ENCODE measurements around the gene SLC25A6. TPM values are rescaled to one million over a fixed set of nuclear protein-coding genes. Genes with fewer than 3 reads are reported as not detected.
"Not testable (repeated sequence)": the region's sequence is repeated elsewhere in the genome, so short reads cannot be mapped to it uniquely, and the experiment has no call there.

The SLC25A6 gene
- total and polyA plus RNA-seq, 9 donors: 137 to 720 (median 643) TPM

DNA sequence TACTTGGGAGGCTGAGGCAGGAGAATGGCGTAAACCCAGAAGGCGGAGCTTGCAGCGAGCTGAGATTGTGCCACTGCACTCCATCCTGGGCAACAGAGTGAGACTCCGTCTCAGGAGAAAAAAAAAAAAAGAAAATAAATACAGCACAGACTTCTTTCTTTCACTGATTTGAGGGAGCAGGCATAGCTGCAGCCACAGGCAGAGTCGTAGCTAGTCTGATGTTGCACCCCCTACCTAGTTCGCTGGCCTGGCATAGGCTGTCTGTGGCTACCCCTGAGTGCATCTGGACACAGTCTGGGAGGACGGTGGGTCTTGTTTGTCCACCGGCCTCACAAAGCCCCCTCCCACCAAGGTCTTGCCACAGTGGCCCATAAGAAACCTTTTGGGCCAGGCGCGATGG lies 33.9 kb downstream of the SLC25A6 start:
- peaks cover 14% of the 10 kb centered on the region for H3K36me3 ChIP-seq (ENCODE audit: control insufficient read depth, insufficient read depth, low read length)
- no peak overlapping the region for H3K4me3 ChIP-seq (ENCODE audit: low read length)
- no peaks in the 10 kb centered on the region for H3K4me1 ChIP-seq (ENCODE audit: control insufficient read depth, insufficient read depth, low read length)
- no peak overlapping the region for H3K27ac ChIP-seq (ENCODE audit: low read length)
- peaks cover 7% of the 10 kb centered on the region for H3K9me3 ChIP-seq (replicated peaks; ENCODE audit: control insufficient read depth, low read depth, low read length)
- WGBS (ENCODE audit: insufficient coverage): 97% methylated on average over 5 of the region's 10 CpGs
- no peaks in the 10 kb centered on the region for H3K27me3 ChIP-seq (ENCODE audit: control insufficient read depth, insufficient read depth, low read length)
- DNase-seq: no peak

GRCh38 chrX:1355131-1356046 lies 36.5 kb downstream of the SLC25A6 start:
- DNase-seq: no peak
- 18% methylated on average over 6 of the region's 11 CpGs for WGBS (ENCODE audit: insufficient coverage)
- H3K27me3 ChIP-seq (ENCODE audit: control insufficient read depth, insufficient read depth, low read length): no peaks in the 10 kb centered on the region
- peaks cover 12% of the 10 kb centered on the region for H3K36me3 ChIP-seq (ENCODE audit: control insufficient read depth, insufficient read depth, low read length)
- H3K4me1 ChIP-seq (ENCODE audit: control insufficient read depth, insufficient read depth, low read length): no peaks in the 10 kb centered on the region
- no peak overlapping the region for H3K27ac ChIP-seq (ENCODE audit: low read length)
- peaks cover 7% of the 10 kb centered on the region for H3K9me3 ChIP-seq (replicated peaks; ENCODE audit: control insufficient read depth, low read depth, low read length)
- no peak overlapping the region for H3K4me3 ChIP-seq (ENCODE audit: low read length)

DNA sequence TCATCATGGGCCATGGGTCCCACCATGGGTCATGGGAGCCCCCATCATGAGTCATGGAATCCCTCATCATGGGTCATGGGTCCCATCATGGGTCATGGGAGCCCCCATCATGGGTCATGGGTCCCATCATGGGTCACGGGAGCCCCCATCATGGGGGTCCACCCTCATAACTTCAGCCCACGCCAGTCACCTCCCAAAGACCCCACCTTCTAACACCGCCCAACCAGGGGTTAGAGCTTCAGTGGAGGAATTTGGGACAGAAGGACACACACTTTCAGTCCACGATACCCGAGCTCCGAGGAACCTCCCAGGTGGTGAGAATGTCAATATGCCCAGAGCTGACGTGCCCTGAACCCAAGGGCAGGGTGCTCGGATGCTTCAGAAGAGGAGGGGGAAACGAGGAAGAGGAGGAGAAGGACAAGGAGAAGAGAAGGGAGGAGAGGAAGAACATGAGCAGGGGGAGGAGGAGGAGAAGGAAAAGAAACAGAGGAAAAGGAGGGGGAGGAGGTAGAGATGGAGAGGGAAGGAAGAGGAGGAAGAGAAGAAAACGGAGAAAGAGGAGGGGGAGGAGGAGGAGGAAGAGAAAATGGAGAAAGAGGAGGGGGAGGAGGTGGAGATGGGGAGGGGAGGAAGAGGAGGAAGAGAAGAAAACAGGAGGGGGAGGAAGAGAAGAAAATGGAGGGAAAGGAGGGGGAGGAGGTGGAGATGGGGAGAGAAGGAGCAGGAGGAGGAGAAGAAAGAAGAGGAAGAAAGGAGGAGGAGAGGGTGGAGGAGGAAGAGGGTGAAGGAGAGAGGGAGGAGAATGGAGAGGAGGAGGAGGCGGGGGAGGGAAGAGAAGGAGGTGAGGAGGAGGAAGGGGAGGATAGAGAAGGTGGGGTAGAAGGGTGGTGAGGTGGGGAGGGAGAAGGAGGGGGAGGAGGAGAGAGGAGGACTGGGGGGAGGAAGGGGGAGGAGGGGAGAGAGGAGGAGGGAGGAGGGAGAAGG lies 37.6 kb downstream of the SLC25A6 start:
- Histone ChIP-seq H3K27me3 (ENCODE audit: control insufficient read depth, insufficient read depth, low read length) (no peaks in the 10 kb centered on the region), H3K4me1 (ENCODE audit: control insufficient read depth, insufficient read depth, low read length) (no peaks in the 10 kb centered on the region), H3K4me3 (ENCODE audit: low read length) (no peak overlapping the region), H3K9me3 (replicated peaks; ENCODE audit: control insufficient read depth, low read depth, low read length) (peaks cover 7% of the 10 kb centered on the region), H3K36me3 (ENCODE audit: control insufficient read depth, insufficient read depth, low read length) (peaks cover 12% of the 10 kb centered on the region), H3K27ac (ENCODE audit: low read length) (no peak overlapping the region)
- 87% methylated on average over 11 of the region's 11 CpGs for WGBS (ENCODE audit: insufficient coverage)
- no peak for DNase-seq

DNA sequence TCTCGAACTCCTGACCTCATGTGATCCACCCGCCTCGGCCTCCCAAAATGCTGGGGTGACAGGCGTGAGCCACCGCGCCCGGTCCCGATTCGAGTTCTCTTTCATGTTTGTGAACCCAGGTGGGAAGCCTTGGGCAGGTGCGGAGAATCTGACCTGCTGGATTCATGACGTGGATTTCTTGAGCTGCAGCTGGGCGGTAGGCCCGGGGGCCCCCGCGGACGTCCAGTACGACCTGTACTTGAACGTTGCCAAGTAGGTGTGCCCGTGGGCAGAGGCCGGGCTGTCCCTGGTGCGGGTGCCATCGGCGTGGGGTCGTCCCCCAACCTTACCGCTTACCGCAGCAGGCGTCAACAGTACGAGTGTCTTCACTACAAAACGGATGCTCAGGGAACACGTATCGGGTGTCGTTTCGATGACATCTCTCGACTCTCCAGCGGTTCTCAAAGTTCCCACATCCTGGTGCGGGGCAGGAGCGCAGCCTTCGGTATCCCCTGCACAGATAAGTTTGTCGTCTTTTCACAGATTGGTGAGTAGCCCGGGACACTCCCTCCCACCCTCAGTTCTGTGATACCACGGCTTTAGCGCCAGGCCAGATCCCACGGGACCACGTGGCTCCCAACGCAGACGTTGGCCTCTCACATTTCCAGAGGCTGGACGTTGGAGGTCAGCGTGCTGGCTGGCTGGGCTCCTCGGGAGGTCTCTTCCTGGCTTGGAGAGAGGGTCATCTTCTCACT lies 39.8 kb downstream of the SLC25A6 start:
- no peaks in the 10 kb centered on the region for H3K27me3 ChIP-seq (ENCODE audit: control insufficient read depth, insufficient read depth, low read length)
- no peaks in the 10 kb centered on the region for H3K9me3 ChIP-seq (replicated peaks; ENCODE audit: control insufficient read depth, low read depth, low read length)
- H3K27ac ChIP-seq (ENCODE audit: low read length): no peak overlapping the region
- whole genome bisulfite sequencing (ENCODE audit: insufficient coverage): 92% methylated on average over 43 of the region's 49 CpGs
- H3K4me3 ChIP-seq (ENCODE audit: low read length): no peak overlapping the region
- H3K36me3 ChIP-seq (ENCODE audit: control insufficient read depth, insufficient read depth, low read length): no peaks in the 10 kb centered on the region
- no peaks in the 10 kb centered on the region for H3K4me1 ChIP-seq (ENCODE audit: control insufficient read depth, insufficient read depth, low read length)
- no peak for DNase-seq

GRCh38 chrX:1349606-1350005 lies 42.3 kb downstream of the SLC25A6 start:
- not testable (repeated sequence) for H3K9me3 ChIP-seq (replicated peaks; ENCODE audit: control insufficient read depth, low read depth, low read length); H3K4me3 ChIP-seq (ENCODE audit: low read length); H3K27ac ChIP-seq (ENCODE audit: low read length); H3K36me3 ChIP-seq (ENCODE audit: control insufficient read depth, insufficient read depth, low read length); H3K27me3 ChIP-seq (ENCODE audit: control insufficient read depth, insufficient read depth, low read length); H3K4me1 ChIP-seq (ENCODE audit: control insufficient read depth, insufficient read depth, low read length); DNase-seq
- WGBS (ENCODE audit: insufficient coverage): 93% methylated on average over 4 of the region's 15 CpGs

DNA sequence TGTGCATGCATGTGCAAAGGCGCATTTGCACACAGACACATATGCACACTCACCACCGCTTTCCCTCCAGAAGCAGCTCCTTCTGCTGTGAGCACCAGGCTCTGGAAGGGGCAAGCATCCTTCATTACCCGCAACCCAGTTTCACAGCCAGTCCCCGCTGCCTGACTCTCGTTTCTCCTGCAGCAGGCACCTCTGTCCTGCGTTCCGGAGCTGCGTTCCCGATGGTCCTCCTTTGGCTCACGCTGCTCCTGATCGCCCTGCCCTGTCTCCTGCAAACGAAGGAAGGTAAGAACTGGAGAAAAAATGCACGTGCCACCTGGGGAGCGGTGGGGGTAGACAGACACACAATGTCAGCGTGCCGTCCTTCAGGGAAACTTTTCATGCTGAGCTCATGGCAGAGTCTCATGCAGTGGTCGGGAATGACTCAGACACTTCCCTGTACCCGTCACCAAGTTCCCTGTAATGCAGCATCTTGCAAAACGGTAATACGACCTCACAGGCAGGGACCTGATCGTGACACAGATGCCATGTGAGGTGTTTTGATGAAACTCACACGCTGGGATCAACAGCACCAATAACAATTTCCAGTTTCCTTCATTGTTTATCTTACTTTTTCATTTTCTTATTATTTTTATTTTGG lies 50.2 kb downstream of the SLC25A6 start:
- H3K36me3 ChIP-seq (ENCODE audit: control insufficient read depth, insufficient read depth, low read length): no peaks in the 10 kb centered on the region
- 89% methylated on average over 18 of the region's 22 CpGs for WGBS (ENCODE audit: insufficient coverage)
- no peak overlapping the region for H3K4me3 ChIP-seq (ENCODE audit: low read length)

GRCh38 chrX:1336948-1337779 lies 54.7 kb downstream of the SLC25A6 start:
- H3K4me3 ChIP-seq (ENCODE audit: low read length): peak overlapping the region; percentile 37
- no peaks in the 10 kb centered on the region for H3K27me3 ChIP-seq (ENCODE audit: control insufficient read depth, insufficient read depth, low read length)
- WGBS (ENCODE audit: insufficient coverage): 67% methylated on average over 8 of the region's 18 CpGs
- peaks cover 13% of the 10 kb centered on the region for H3K9me3 ChIP-seq (replicated peaks; ENCODE audit: control insufficient read depth, low read depth, low read length)
- H3K27ac ChIP-seq (ENCODE audit: low read length): peak overlapping the region; percentile 67
- H3K36me3 ChIP-seq (ENCODE audit: control insufficient read depth, insufficient read depth, low read length): no peaks in the 10 kb centered on the region
- no peaks in the 10 kb centered on the region for H3K4me1 ChIP-seq (ENCODE audit: control insufficient read depth, insufficient read depth, low read length)
- DNase-seq: no peak

More for the DNA sequence above, 50.2 kb downstream of the SLC25A6 start:
- H3K9me3 ChIP-seq (replicated peaks; ENCODE audit: control insufficient read depth, low read depth, low read length): peaks cover 13% of the 10 kb centered on the region
- DNase-seq: no peak
- no peak overlapping the region for H3K27ac ChIP-seq (ENCODE audit: low read length)
- H3K27me3 ChIP-seq (ENCODE audit: control insufficient read depth, insufficient read depth, low read length): no peaks in the 10 kb centered on the region
- no peaks in the 10 kb centered on the region for H3K4me1 ChIP-seq (ENCODE audit: control insufficient read depth, insufficient read depth, low read length)

- no peaks in the 10 kb centered on the region for H3K27me3 ChIP-seq (ENCODE audit: control insufficient read depth, insufficient read depth, low read length)
- peaks cover 8% of the 10 kb centered on the region for H3K9me3 ChIP-seq (replicated peaks; ENCODE audit: control insufficient read depth, low read depth, low read length)
- no CpG with 5 or more reads among the region's 14 CpGs for WGBS (ENCODE audit: insufficient coverage)
- no peaks in the 10 kb centered on the region for H3K36me3 ChIP-seq (ENCODE audit: control insufficient read depth, insufficient read depth, low read length)
- peak; percentile 72 for DNase-seq
- no peaks in the 10 kb centered on the region for H3K4me1 ChIP-seq (ENCODE audit: control insufficient read depth, insufficient read depth, low read length)
- peak within 1 kb of the TSS; percentile 37 for H3K4me3 ChIP-seq (ENCODE audit: low read length)
- H3K27ac ChIP-seq (ENCODE audit: low read length): peak within 1 kb of the TSS; percentile 67
Measured at GRCh38 chrX:1336331-1336943, 55.5 kb downstream of the SLC25A6 start, which contains the start of gene IL3RA. Gene IL3RA, plus strand, starts transcription at chrX:1336785. Its CDS starts 4,981 bp downstream, at chrX:1341766.

Measured in muscle of leg (tissue), 11 donors.